Measurements from ENCODE around the gene NAIP.
A peak's percentile ranks its signal among the peaks of the same experiment; 100 is the strongest.
"Not testable (repeated sequence)": the region's sequence is repeated elsewhere in the genome, so short reads cannot be mapped to it uniquely, and the experiment has no call there.

NAIP gene, protein sequence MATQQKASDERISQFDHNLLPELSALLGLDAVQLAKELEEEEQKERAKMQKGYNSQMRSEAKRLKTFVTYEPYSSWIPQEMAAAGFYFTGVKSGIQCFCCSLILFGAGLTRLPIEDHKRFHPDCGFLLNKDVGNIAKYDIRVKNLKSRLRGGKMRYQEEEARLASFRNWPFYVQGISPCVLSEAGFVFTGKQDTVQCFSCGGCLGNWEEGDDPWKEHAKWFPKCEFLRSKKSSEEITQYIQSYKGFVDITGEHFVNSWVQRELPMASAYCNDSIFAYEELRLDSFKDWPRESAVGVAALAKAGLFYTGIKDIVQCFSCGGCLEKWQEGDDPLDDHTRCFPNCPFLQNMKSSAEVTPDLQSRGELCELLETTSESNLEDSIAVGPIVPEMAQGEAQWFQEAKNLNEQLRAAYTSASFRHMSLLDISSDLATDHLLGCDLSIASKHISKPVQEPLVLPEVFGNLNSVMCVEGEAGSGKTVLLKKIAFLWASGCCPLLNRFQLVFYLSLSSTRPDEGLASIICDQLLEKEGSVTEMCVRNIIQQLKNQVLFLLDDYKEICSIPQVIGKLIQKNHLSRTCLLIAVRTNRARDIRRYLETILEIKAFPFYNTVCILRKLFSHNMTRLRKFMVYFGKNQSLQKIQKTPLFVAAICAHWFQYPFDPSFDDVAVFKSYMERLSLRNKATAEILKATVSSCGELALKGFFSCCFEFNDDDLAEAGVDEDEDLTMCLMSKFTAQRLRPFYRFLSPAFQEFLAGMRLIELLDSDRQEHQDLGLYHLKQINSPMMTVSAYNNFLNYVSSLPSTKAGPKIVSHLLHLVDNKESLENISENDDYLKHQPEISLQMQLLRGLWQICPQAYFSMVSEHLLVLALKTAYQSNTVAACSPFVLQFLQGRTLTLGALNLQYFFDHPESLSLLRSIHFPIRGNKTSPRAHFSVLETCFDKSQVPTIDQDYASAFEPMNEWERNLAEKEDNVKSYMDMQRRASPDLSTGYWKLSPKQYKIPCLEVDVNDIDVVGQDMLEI (N-terminal part only)

DNA sequence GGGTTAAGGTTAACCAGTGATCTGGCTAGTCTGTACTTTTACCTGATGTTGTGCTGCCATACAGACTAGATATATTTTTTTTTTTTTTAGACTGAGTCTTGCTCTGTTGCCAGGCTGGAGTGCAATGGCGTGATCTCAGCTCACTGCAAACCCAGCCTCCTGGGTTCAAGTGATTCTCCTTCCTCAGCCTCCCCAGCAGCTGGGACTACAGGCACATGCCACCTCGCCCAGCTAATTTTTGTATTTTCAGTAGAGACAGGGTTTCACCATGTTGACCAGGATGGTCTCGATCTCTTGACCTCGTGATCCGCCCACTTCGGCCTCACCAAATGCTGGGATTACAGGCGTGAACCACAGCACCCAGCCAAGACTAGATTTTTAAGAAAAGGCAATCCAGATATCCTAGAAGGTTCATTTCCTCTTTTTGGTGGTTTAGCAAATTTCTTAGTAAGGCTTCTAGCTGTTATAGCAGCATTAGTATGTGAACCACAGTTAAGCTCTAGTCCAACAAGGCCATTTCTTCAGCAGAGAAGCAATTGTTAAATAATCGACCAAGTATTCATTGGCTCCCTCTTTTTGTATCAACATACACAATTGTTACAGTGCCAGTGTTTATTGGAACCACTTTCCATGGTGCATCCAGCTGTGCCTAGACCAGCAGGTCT is at the start of gene NAIP:
Gene NAIP (minus strand): TSS at position 51 of the 665 bp plus-strand sequence. CDS start 12,424 bp downstream, outside the sequence.
- H3K9me3 ChIP-seq; H3K4me1 ChIP-seq (ENCODE audit: control insufficient read depth in 1 of 2, insufficient read depth in 1 of 2, low read depth in 1 of 2, low read length in 1 of 2); H3K27ac ChIP-seq; H3K36me3 ChIP-seq; H3K4me3 ChIP-seq (ENCODE audit: low read depth in 1 of 2, low read length in 1 of 2); H3K27me3 ChIP-seq: not testable (repeated sequence)

DNA sequence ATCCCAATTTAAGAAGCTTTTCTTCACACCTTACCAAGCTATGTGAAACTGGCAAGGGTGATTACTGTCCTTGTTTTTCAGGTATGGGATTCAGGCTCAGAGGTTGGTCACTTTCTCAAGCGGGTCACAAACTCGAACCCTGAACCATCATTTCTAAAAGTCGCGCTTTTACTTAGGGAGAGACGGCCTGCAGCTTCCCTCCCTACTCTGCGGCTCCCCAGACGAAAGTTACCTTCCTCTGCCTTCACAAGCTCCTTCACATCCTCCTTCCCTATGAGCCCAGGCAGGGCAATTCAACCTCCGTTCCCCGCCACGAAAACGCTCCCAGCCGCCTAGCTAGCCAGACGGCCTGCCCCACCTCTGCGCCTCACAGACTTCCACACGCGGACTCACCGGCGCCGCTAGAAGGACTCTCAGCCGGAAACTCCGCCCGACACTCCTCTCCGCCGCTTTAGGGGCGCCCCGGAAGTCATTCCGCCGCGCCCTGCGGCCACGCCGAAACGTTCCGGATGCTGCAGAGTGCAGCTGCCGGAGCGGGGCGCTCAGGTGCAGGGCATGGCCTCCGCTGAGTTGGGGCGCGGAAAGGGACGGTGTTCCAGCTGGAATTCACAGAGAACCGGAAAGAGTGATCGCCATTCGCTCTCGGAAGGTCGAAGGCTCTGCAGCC is 42.3 kb upstream of the NAIP start, which contains the start of gene GTF2H2:
Gene GTF2H2 (minus strand): TSS at position 415 of the 667 bp plus-strand sequence. CDS start 4,913 bp downstream, outside the sequence.
- not testable (repeated sequence) for H3K27ac ChIP-seq; H3K4me3 ChIP-seq (ENCODE audit: low read depth in 1 of 2, low read length in 1 of 2); H3K4me1 ChIP-seq (ENCODE audit: control insufficient read depth in 1 of 2, insufficient read depth in 1 of 2, low read depth in 1 of 2, low read length in 1 of 2); H3K36me3 ChIP-seq; H3K9me3 ChIP-seq; H3K27me3 ChIP-seq

DNA sequence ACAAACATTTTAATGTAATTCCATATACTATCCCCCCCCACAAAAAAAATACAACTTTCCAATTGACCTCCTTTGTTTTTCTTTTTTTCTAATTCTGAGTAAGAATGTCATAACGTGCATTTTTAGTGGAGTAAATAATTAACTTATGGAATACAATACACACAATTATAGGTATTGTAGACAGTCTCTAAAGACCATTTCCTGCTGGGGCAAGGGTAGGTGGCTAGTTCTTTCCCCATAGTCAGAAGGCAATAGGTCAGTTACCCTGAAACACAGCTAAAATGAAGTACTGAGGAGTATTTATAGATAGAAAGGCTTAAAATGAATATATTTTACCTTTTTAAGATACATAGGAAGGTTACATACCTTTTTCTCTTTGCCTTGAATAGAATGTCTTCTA is 36.2 kb upstream of the NAIP start:
- not testable (repeated sequence) for H3K36me3 ChIP-seq; H3K4me1 ChIP-seq (ENCODE audit: control insufficient read depth in 1 of 2, insufficient read depth in 1 of 2, low read depth in 1 of 2, low read length in 1 of 2); H3K27ac ChIP-seq; H3K9me3 ChIP-seq; H3K27me3 ChIP-seq; H3K4me3 ChIP-seq (ENCODE audit: low read depth in 1 of 2, low read length in 1 of 2)

DNA sequence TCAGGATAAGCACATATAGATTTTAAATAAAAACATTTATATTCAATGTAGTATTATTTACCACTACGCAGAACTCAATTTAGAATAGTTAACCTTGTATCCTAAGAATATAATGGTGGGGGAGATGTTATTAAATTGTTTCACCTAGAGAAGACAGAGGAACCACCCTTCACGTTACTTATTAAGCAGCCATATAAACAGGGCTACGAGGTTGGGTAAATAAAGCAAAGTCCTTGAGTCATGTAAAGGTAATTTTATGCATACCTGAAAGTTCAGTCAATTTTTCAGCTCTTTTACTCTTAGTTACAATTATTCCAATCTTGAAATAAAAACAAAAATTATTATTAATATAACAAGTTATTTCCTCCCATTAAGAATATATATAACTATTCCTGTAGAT is 34.3 kb upstream of the NAIP start:
- H3K4me3 ChIP-seq (ENCODE audit: low read depth in 1 of 2, low read length in 1 of 2); H3K27ac ChIP-seq; H3K27me3 ChIP-seq; H3K9me3 ChIP-seq; H3K4me1 ChIP-seq (ENCODE audit: control insufficient read depth in 1 of 2, insufficient read depth in 1 of 2, low read depth in 1 of 2, low read length in 1 of 2); H3K36me3 ChIP-seq: not testable (repeated sequence)

DNA sequence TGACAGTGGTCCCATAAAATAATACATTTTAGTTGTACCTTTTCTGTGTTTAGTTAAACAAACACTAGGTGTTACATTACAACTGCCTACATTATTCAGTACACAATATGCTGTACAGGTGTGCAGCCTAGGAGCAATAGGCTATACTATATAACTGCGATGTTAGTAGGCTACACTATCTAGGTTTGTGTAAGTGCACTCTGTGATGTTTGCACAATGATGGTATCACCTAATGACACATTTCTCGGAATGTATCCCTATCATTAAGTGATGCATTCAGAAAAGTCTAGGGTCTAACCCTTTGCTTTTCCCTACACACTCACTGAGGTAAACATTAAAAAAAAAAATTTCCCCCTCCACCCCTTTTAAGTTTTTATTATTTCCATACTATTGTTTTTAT is 19.7 kb upstream of the NAIP start:
- not testable (repeated sequence) for H3K4me3 ChIP-seq (ENCODE audit: low read depth in 1 of 2, low read length in 1 of 2); H3K4me1 ChIP-seq (ENCODE audit: control insufficient read depth in 1 of 2, insufficient read depth in 1 of 2, low read depth in 1 of 2, low read length in 1 of 2); H3K27me3 ChIP-seq; H3K27ac ChIP-seq; H3K9me3 ChIP-seq; H3K36me3 ChIP-seq

DNA sequence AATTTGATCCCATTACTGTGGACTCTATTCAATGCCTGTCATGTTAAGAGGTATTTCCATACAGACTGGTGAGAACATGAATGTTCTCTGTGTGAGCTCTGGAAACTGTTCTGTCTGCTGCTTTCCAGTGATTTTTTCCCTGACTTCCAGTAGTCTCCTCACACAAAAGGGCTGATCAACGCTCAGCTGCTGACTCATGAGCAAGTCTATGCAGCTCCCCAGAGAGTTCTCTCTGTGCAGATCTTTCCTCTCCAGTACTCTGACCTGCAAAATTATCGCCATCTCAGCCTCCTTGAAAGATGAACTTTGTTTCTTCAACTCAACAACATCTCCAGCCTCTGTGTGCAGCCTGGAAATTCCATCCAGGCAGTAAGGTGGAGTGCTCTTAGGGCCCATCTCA is 19.0 kb upstream of the NAIP start:
- not testable (repeated sequence) for H3K27ac ChIP-seq; H3K9me3 ChIP-seq; H3K36me3 ChIP-seq; H3K4me1 ChIP-seq (ENCODE audit: control insufficient read depth in 1 of 2, insufficient read depth in 1 of 2, low read depth in 1 of 2, low read length in 1 of 2); H3K27me3 ChIP-seq; H3K4me3 ChIP-seq (ENCODE audit: low read depth in 1 of 2, low read length in 1 of 2)

DNA sequence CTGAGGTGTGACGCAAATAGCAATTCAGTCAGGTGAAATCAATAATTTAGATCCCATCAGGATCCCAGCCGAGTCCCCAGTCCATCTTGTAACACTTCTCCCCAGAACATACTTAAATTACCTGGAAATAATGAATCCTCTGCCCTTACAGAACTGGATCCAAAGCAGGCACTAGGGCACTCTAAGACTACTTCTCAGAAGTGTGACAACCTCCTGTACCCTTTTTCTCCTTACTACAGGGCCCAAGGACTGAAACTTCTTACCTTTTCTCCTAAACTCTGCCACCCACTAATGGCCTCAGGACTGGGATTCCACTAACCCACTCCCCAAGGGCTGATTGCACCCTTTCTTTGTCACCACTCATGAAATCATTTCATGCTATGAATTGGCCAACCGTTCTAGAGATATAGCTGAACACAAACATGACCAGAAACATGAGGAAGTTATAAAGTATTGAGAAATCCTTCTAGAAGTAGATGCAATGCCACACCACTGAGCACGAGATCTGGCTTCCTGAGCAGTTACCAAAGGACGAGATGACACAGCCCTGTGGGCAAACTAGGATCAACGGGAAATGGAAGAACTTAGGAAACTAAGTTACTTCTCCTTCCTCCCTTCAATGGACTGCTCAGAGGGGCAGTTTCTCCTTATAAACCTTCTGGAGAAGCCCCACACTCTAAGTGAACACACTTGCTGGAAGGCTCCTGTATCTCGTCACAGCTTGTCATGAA is 6.1 kb upstream of the NAIP start:
- H3K27me3 ChIP-seq; H3K36me3 ChIP-seq; H3K4me3 ChIP-seq (ENCODE audit: low read depth in 1 of 2, low read length in 1 of 2); H3K9me3 ChIP-seq; H3K4me1 ChIP-seq (ENCODE audit: control insufficient read depth in 1 of 2, insufficient read depth in 1 of 2, low read depth in 1 of 2, low read length in 1 of 2): not testable (repeated sequence)
- H3K27ac ChIP-seq: peak overlapping the region; percentile 91

DNA sequence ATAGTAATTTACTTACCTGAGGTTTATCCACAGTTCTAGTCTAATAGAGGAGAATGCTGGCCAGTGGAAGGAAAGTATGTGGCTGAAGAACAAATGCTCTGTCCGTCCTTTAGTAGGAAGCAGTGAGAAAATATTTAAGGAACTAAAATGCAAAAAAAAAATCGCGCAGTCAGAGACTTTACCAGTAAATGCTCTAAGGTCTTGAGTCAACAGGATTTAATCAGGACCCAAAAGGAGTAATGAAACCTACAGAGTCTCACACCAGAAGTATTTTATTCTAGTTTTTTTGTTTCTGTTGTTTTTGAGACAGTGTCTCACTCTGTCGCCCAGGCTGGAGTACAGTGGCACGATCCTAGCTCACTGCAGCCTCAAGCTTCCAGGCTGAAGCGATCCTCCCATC is 4.5 kb downstream of the NAIP start:
- H3K27me3 ChIP-seq; H3K9me3 ChIP-seq; H3K4me3 ChIP-seq (ENCODE audit: low read depth in 1 of 2, low read length in 1 of 2); H3K27ac ChIP-seq; H3K4me1 ChIP-seq (ENCODE audit: control insufficient read depth in 1 of 2, insufficient read depth in 1 of 2, low read depth in 1 of 2, low read length in 1 of 2); H3K36me3 ChIP-seq: not testable (repeated sequence)

DNA sequence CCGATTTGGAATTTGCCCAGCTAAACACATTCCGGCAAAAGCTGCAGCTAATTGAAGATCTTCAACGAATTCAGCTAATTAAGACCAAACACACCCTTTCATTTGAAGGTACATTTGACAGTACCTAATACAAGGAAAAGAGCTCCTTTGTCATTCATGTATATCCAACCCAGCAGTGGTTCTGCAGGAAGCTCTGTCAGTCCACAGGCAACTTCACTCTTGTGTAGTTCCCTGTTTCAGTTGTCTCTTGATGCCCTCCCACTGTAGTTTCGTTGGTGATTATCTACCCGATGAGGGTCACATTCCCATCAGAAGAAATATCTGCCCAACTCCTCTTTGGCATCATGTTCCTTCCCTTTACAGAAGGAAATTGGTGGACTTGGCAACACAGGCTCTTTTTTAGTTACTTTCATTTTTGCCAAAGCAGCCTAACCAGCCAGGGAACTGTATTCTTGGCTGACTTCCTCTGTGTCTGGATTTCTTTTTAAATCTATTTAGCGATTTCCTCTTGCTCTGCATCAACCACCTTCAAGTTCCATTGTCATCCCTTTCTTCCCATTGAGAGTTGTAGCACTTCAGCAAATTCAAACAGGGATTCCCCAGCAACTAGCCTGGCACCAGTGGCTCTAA is 6.6 kb downstream of the NAIP start:
- not testable (repeated sequence) for H3K4me1 ChIP-seq (ENCODE audit: control insufficient read depth in 1 of 2, insufficient read depth in 1 of 2, low read depth in 1 of 2, low read length in 1 of 2); H3K9me3 ChIP-seq; H3K27ac ChIP-seq; H3K36me3 ChIP-seq; H3K4me3 ChIP-seq (ENCODE audit: low read depth in 1 of 2, low read length in 1 of 2); H3K27me3 ChIP-seq
